ENCODE data around the gene POC1A.

POC1A gene

GRCh38 chr3:52154135-52155094, at the start of gene POC1A:
Gene POC1A, minus strand, starts transcription at chr3:52154423. Its CDS starts 51 bp downstream, at chr3:52154372.
- H3K27me3 Mint-ChIP-seq, result no peaks in the 10 kb centered on the region
- no peaks in the 10 kb centered on the region for H3K9me3 Mint-ChIP-seq
- H3K27ac Mint-ChIP-seq, result peak within 1 kb of the TSS; percentile 89
- H3K36me3 Mint-ChIP-seq (ENCODE audit: low read depth), result peaks cover 1% of the 10 kb centered on the region
- H3K4me1 Mint-ChIP-seq (ENCODE audit: low read depth), result peaks cover 19% of the 10 kb centered on the region
- peak within 1 kb of the TSS; percentile 83 for H3K4me3 Mint-ChIP-seq

DNA sequence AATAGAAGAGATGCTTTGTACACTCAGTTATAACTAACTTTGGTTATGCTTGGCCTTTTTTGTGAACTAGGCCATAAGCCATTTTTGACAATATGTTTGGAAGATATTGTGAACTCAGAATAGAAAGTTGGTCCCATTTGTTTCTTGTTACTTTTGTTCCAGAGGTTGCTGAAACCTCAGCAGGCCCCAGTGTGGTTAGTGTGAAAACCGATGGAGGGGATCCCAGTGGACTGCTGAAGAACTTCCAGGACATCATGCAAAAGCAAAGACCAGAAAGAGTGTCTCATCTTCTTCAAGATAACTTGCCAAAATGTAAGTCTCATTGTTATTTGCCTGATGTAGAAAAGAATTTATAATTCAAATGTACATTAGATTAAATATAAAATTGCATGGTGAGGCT, 49.5 kb upstream of the POC1A start:
- no peaks in the 10 kb centered on the region for H3K27me3 Mint-ChIP-seq
- peaks cover 80% of the 10 kb centered on the region for H3K36me3 Mint-ChIP-seq (ENCODE audit: low read depth)
- H3K27ac Mint-ChIP-seq, result no peak overlapping the region
- H3K9me3 Mint-ChIP-seq, result no peaks in the 10 kb centered on the region
- no peak overlapping the region for H3K4me3 Mint-ChIP-seq
- H3K4me1 Mint-ChIP-seq (ENCODE audit: low read depth), result peaks cover 46% of the 10 kb centered on the region

- H3K36me3 Mint-ChIP-seq (ENCODE audit: low read depth), result peaks cover 70% of the 10 kb centered on the region
- H3K4me3 Mint-ChIP-seq, result no peak overlapping the region
- H3K27ac Mint-ChIP-seq, result peak overlapping the region; percentile 73
- H3K27me3 Mint-ChIP-seq, result no peaks in the 10 kb centered on the region
- peaks cover 52% of the 10 kb centered on the region for H3K4me1 Mint-ChIP-seq (ENCODE audit: low read depth)
- H3K9me3 Mint-ChIP-seq, result no peaks in the 10 kb centered on the region
Measured at GRCh38 chr3:52202384-52203077, 48.3 kb upstream of the POC1A start.

DNA sequence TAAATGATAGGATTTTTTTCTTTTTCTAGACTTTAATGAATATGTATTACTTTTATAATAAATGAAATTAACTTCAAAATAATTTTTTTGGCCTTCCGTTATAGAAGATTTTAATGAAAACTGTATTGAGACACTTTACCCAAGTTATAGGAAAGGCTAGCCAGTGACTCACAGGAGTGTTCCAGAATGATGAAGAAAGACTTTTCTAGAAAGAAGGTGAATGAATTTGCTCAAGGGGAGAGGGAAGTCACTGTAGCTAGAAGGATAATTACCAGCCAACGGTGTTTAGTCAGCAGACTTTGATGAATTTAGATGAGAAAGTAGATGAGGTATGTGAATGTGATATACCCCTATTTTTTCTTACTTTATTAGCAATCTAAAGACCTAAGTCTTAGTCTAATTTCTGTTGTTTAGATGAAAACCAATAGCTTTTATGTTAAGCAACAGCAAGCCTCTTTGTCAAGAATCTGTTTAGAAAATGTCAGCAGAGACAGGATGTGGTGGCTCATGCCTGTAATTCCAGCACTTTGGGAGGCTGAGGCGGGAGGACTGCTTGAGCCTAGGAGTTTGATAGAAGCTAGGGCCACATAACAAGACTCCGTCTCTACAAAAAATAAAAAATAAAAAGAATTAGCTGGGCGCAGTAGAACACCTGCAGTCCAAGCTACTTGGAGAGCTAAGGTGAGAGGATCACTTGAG, 46.9 kb upstream of the POC1A start:
- no peaks in the 10 kb centered on the region for H3K9me3 Mint-ChIP-seq
- H3K4me3 Mint-ChIP-seq, result no peak overlapping the region
- peaks cover 64% of the 10 kb centered on the region for H3K4me1 Mint-ChIP-seq (ENCODE audit: low read depth)
- H3K27ac Mint-ChIP-seq, result no peak overlapping the region
- H3K36me3 Mint-ChIP-seq (ENCODE audit: low read depth), result peaks cover 58% of the 10 kb centered on the region
- H3K27me3 Mint-ChIP-seq, result no peaks in the 10 kb centered on the region

DNA sequence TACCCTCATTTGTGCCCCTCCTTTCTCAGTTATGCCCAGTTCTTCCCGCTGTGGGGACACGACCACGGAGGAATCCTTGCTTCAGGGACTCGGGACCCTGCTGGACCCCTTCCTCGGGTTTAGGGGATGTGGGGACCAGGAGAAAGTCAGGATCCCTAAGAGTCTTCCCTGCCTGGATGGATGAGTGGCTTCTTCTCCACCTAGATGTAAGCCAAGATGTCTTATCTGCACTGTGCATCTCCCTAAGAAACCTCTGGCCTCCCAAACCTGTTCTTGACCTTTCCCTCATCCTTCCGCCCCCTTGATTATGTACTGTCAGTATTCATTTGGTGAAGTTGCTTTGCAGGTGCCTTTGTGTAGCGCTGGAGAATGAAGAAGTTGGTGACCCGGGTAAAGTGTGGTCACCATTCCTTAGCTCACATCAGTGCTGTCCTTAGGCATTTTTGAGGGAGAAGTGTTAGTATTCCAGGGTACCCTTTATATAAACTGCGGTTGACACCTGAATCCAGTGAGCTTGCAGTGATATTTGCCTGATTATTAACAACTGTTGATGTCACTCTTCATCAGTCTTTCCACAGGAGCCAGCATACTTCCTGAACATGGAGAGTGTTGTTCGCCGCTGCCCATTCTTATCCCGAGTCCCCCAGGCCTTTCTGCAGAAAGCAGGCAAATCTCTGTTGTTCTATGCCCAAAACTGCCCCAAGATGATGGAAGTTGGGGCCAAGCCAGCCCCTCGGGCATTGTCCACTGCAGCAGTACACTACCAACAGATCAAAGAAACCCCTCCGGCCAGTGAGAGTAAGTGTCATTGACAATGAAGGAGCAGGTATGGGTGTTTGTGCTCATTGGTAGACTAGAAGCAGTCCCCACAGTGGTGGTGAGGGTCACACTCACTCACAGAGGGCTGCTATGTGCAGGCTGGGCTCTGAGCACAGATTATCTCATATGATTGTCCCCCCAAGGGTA, 44.7 kb upstream of the POC1A start:
- H3K27me3 Mint-ChIP-seq, result no peaks in the 10 kb centered on the region
- H3K9me3 Mint-ChIP-seq, result no peaks in the 10 kb centered on the region
- peaks cover 57% of the 10 kb centered on the region for H3K4me1 Mint-ChIP-seq (ENCODE audit: low read depth)
- peak overlapping the region; percentile 85 for H3K27ac Mint-ChIP-seq
- H3K36me3 Mint-ChIP-seq (ENCODE audit: low read depth), result peaks cover 36% of the 10 kb centered on the region
- H3K4me3 Mint-ChIP-seq, result peak overlapping the region; percentile 89

- no peaks in the 10 kb centered on the region for H3K9me3 Mint-ChIP-seq
- H3K27ac Mint-ChIP-seq, result peak within 1 kb of the TSS; percentile 85
- peaks cover 27% of the 10 kb centered on the region for H3K36me3 Mint-ChIP-seq (ENCODE audit: low read depth)
- H3K27me3 Mint-ChIP-seq, result no peaks in the 10 kb centered on the region
- peaks cover 57% of the 10 kb centered on the region for H3K4me1 Mint-ChIP-seq (ENCODE audit: low read depth)
- H3K4me3 Mint-ChIP-seq, result peak within 1 kb of the TSS; percentile 89
Measured at GRCh38 chr3:52197842-52198625, 43.8 kb upstream of the POC1A start, which contains the start of gene ALAS1. Gene ALAS1, plus strand, starts transcription at chr3:52198160. Its CDS starts 1,082 bp downstream, at chr3:52199242.

- H3K27ac Mint-ChIP-seq, result peak overlapping the region; percentile 82
- peaks cover 53% of the 10 kb centered on the region for H3K4me1 Mint-ChIP-seq (ENCODE audit: low read depth)
- H3K36me3 Mint-ChIP-seq (ENCODE audit: low read depth), result peaks cover 24% of the 10 kb centered on the region
Measured at GRCh38 chr3:52197499-52197841, 43.2 kb upstream of the POC1A start.

DNA sequence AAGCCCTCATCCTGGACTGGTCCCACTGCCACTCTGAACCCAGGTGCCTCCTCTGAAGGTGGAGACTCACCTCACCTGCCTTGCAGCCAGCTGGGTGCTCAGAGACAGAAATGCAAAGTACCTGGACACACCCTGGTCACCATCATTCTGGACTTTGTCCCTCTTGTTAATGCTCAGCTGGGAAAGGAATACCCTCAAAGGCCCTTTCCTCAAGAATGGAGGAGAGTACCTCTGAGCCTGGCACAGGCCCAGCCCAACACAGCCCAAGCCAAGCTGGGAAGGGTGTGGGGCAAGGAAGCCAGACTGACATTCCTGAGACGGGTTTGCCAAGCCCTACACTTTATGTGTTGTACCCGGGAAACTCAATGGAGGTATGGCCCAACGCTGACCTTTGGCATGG, 42.8 kb upstream of the POC1A start:
- H3K4me1 Mint-ChIP-seq (ENCODE audit: low read depth), result peaks cover 48% of the 10 kb centered on the region
- H3K4me3 Mint-ChIP-seq, result no peak overlapping the region
- H3K27me3 Mint-ChIP-seq, result no peaks in the 10 kb centered on the region
- no peaks in the 10 kb centered on the region for H3K9me3 Mint-ChIP-seq
- H3K36me3 Mint-ChIP-seq (ENCODE audit: low read depth), result peaks cover 21% of the 10 kb centered on the region
- H3K27ac Mint-ChIP-seq, result no peak overlapping the region

More at GRCh38 chr3:52197499-52197841, 43.2 kb upstream of the POC1A start:
- H3K4me3 Mint-ChIP-seq, result peak overlapping the region; percentile 89
- no peaks in the 10 kb centered on the region for H3K9me3 Mint-ChIP-seq
- H3K27me3 Mint-ChIP-seq, result no peaks in the 10 kb centered on the region

DNA sequence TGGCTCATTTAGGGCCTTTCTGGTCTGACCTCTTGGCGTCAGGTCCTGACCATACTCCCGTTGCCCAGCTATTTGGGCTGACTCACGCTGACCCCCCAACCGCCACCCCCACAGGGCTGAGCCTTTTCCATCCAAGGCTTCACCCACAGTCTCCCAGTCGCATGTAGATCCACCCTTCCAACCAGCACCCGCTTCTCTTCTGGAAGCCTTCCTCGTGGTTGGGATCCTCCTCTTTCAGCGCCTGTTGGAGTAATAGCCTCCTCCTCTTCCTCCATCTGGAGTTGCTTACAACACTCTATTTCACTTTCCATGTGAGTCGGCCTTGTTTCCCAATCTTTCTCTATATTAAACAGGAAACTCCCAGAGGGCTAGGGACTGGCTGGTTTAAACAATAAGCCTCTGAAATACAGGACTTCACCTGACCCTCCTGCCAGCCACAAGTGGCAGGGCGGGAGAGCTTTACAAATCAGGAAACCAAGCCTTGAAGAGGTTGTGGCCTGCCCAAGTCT, 41.7 kb upstream of the POC1A start:
- no peaks in the 10 kb centered on the region for H3K27me3 Mint-ChIP-seq
- H3K4me1 Mint-ChIP-seq (ENCODE audit: low read depth), result peaks cover 38% of the 10 kb centered on the region
- no peak overlapping the region for H3K4me3 Mint-ChIP-seq
- H3K36me3 Mint-ChIP-seq (ENCODE audit: low read depth), result peaks cover 13% of the 10 kb centered on the region
- H3K27ac Mint-ChIP-seq, result no peak overlapping the region
- H3K9me3 Mint-ChIP-seq, result no peaks in the 10 kb centered on the region

- Mint-ChIP-seq H3K36me3 (ENCODE audit: low read depth) (peaks cover 10% of the 10 kb centered on the region), H3K27ac (no peak overlapping the region), H3K4me3 (no peak overlapping the region), H3K4me1 (ENCODE audit: low read depth) (peaks cover 34% of the 10 kb centered on the region), H3K27me3 (no peaks in the 10 kb centered on the region), H3K9me3 (no peaks in the 10 kb centered on the region)
Measured at GRCh38 chr3:52195291-52195597, 41.0 kb upstream of the POC1A start.

GRCh38 chr3:52194485-52195290, 40.5 kb upstream of the POC1A start:
- Mint-ChIP-seq H3K4me3 (no peak overlapping the region), H3K9me3 (no peaks in the 10 kb centered on the region), H3K36me3 (ENCODE audit: low read depth) (peaks cover 6% of the 10 kb centered on the region), H3K27ac (no peak overlapping the region), H3K27me3 (no peaks in the 10 kb centered on the region), H3K4me1 (ENCODE audit: low read depth) (peaks cover 31% of the 10 kb centered on the region)

DNA sequence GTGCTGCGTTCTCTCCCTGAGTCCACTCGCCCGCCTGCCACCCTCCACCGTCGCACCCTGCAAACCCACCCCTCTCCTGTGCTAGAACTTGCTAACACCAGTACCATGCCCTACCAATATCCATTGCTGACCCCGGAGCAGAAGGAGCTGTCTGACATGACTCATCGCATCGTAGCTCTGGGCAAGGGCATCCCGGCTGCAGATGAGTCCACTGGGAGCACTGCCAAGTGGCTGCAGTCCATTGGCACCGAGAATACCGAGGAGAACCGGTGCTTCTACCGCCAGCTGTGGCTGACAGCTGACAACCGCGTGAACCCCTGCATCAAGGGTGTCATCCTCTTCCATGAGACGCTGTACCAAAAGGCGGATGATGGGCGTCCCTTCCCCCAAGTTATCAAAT, 38.8 kb upstream of the POC1A start:
- Mint-ChIP-seq H3K27ac (no peak overlapping the region), H3K9me3 (no peaks in the 10 kb centered on the region), H3K4me3 (no peak overlapping the region), H3K4me1 (ENCODE audit: low read depth) (peaks cover 19% of the 10 kb centered on the region), H3K27me3 (no peaks in the 10 kb centered on the region), H3K36me3 (ENCODE audit: low read depth) (no peaks in the 10 kb centered on the region)

DNA sequence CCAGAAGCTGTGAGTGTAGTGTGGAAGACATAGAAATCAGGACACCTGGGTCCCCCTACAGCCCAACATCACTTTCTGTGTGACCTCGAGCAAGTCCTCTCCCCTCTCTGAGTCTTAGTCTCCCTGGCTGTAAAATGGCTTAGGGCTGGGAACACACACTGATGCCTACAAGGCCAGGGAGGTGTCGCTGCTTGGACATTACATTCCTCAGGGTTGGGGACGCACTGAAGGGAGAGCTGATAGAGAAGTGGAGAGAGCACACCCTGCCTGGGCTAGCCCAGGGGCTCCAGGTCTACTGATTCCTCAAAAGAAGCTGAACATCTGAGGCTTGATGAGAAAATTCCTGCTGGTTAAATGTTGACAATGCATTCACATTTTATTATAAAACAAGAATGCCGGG, 37.4 kb upstream of the POC1A start:
- no peak overlapping the region for H3K27ac Mint-ChIP-seq
- no peaks in the 10 kb centered on the region for H3K36me3 Mint-ChIP-seq (ENCODE audit: low read depth)
- H3K27me3 Mint-ChIP-seq, result no peaks in the 10 kb centered on the region
- no peaks in the 10 kb centered on the region for H3K9me3 Mint-ChIP-seq
- peaks cover 7% of the 10 kb centered on the region for H3K4me1 Mint-ChIP-seq (ENCODE audit: low read depth)
- no peak overlapping the region for H3K4me3 Mint-ChIP-seq
